Stimulated activated CD8-positive, alpha-beta memory T cell treated with anti-CD3 and anti-CD28 coated beads, Interleukin-15, amount 100 ng/mL, for 1 hour (primary cell): ENCODE data around the gene EPS15.
"Not testable (repeated sequence)": the region's sequence is repeated elsewhere in the genome, so short reads cannot be mapped to it uniquely, and the experiment has no call there.

Experiments used
- DNase-seq: peaks from one replicate; pipeline ENCODE4 v3.0.0-alpha.2; 2020; ENCODE audit warnings: low read depth

The EPS15 gene

GRCh38 chr1:51423073-51423821 lies 95.8 kb downstream of the EPS15 start:
- DNase-seq, result no peak

- no peak for DNase-seq
Measured at GRCh38 chr1:51422367-51423072, 96.5 kb downstream of the EPS15 start.

GRCh38 chr1:51421964-51422363 lies 97.1 kb downstream of the EPS15 start:
- DNase-seq, result no peak

GRCh38 chr1:51420867-51421627 lies 98.0 kb downstream of the EPS15 start:
- DNase-seq, result no peak

GRCh38 chr1:51418384-51418959 lies 100.6 kb downstream of the EPS15 start:
- DNase-seq, result no peak

GRCh38 chr1:51417496-51418383 lies 101.3 kb downstream of the EPS15 start:
- DNase-seq, result no peak

- no peak for DNase-seq
Measured at GRCh38 chr1:51416910-51417309, 102.2 kb downstream of the EPS15 start.

- DNase-seq, result no peak
Measured at GRCh38 chr1:51415963-51416362, 103.1 kb downstream of the EPS15 start.

GRCh38 chr1:51414811-51415210 lies 104.3 kb downstream of the EPS15 start:
- no peak for DNase-seq

- DNase-seq, result not testable (repeated sequence)
Measured at GRCh38 chr1:51411820-51412219, 107.2 kb downstream of the EPS15 start.

GRCh38 chr1:51410568-51411460 lies 108.3 kb downstream of the EPS15 start:
- no peak for DNase-seq

GRCh38 chr1:51409755-51410541 lies 109.1 kb downstream of the EPS15 start:
- DNase-seq, result not testable (repeated sequence)

- no peak for DNase-seq
Measured at GRCh38 chr1:51392241-51392640, 126.8 kb downstream of the EPS15 start.

- not testable (repeated sequence) for DNase-seq
Measured at GRCh38 chr1:51390641-51391040, 128.4 kb downstream of the EPS15 start.

GRCh38 chr1:51387288-51387687 lies 131.8 kb downstream of the EPS15 start:
- not testable (repeated sequence) for DNase-seq

- not testable (repeated sequence) for DNase-seq
Measured at GRCh38 chr1:51386259-51386658, 132.8 kb downstream of the EPS15 start.

- no peak for DNase-seq
Measured at GRCh38 chr1:51385776-51386175, 133.3 kb downstream of the EPS15 start.

GRCh38 chr1:51381964-51382363 lies 137.1 kb downstream of the EPS15 start:
- DNase-seq, result no peak

- no peak for DNase-seq
Measured at GRCh38 chr1:51380936-51381335, 138.1 kb downstream of the EPS15 start.

- no peak for DNase-seq
Measured at GRCh38 chr1:51378871-51379270, 140.2 kb downstream of the EPS15 start.
